Hepatocyte (in vitro differentiated cells): ENCODE data around the gene MPP3. TPM values are rescaled to one million over a fixed set of nuclear protein-coding genes. Genes with fewer than 3 reads are reported as not detected.

ENCODE experiments used
- DNase-seq: peaks from one replicate; pipeline ENCODE4 v3.0.0-alpha.2; 2016; ENCODE audit warnings: low spot score
- H2AFZ ChIP-seq: fragments of 200-600 bp; sonication (generic); 2 replicates; pipeline ENCODE4 v1.6.0; 2016; ENCODE audit warnings: antibody characterized with exemption, mild to moderate bottlenecking
- H3K27ac ChIP-seq: fragments of 200-600 bp; sonication (generic); 2 replicates; pipeline ENCODE4 v1.5.1; 2016; ENCODE audit warnings: mild to moderate bottlenecking
- H3K27me3 ChIP-seq: fragments of 200-600 bp; sonication (generic); 2 replicates; pipeline ENCODE4 v1.6.1; 2016
- H3K36me3 ChIP-seq: fragments of 200-600 bp; sonication (generic); replicated peaks from 2 replicates; pipeline ENCODE4 v1.5.1; 2016; ENCODE audit warnings: low read depth; ENCODE audit not compliant: insufficient read depth
- H3K4me1 ChIP-seq: fragments of 200-600 bp; sonication (generic); 2 replicates; pipeline ENCODE4 v1.5.1; 2016; ENCODE audit warnings: mild to moderate bottlenecking, moderate library complexity; ENCODE audit not compliant: insufficient read depth
- H3K4me2 ChIP-seq: fragments of 200-600 bp; sonication (generic); 2 replicates; pipeline ENCODE4 v1.6.0; 2016
- H3K4me3 ChIP-seq: fragments of 200-600 bp; sonication (generic); 2 replicates; pipeline ENCODE4 v1.5.1; 2016; ENCODE audit warnings: mild to moderate bottlenecking
- H3K79me2 ChIP-seq: fragments of 200-600 bp; sonication (generic); 2 replicates; pipeline ENCODE4 v1.6.0; 2017; ENCODE audit warnings: mild to moderate bottlenecking
- H3K9me2 ChIP-seq: fragments of 200-600 bp; sonication (generic); replicated peaks from 2 replicates; pipeline ENCODE4 v1.6.0; 2017; ENCODE audit warnings: mild to moderate bottlenecking; ENCODE audit not compliant: insufficient read depth
- H3K9me3 ChIP-seq: fragments of 200-600 bp; sonication (generic); 2 replicates; pipeline ENCODE4 v1.5.1; 2016; ENCODE audit warnings: low read depth, mild to moderate bottlenecking
- H4K20me1 ChIP-seq: fragments of 200-600 bp; sonication (generic); 2 replicates; pipeline ENCODE4 v1.6.0; 2016; ENCODE audit warnings: mild to moderate bottlenecking; ENCODE audit not compliant: insufficient read depth, poor library complexity, severe bottlenecking
- CTCF ChIP-seq: fragments of 200-600 bp; sonication (generic); IDR thresholded peaks from 2 replicates; pipeline ENCODE4 v1.5.1; 2016; ENCODE audit warnings: antibody characterized with exemption, mild to moderate bottlenecking; ENCODE audit not compliant: poor library complexity
- EZH2 ChIP-seq: fragments of 200-600 bp; sonication (generic); IDR thresholded peaks from 2 replicates; pipeline ENCODE4 v1.6.1; 2016; ENCODE audit warnings: antibody characterized with exemption, mild to moderate bottlenecking, borderline replicate concordance
- EZH2phosphoT487 ChIP-seq: fragments of 200-600 bp; sonication (generic); IDR thresholded peaks from one replicate; pipeline ENCODE4 v1.6.1; 2018; ENCODE audit warnings: antibody characterized with exemption, mild to moderate bottlenecking, low read depth, moderate library complexity; ENCODE audit not compliant: unreplicated experiment, severe bottlenecking
- WGBS: methylation state at CpG from one replicate; pipeline ENCODE4 v1.1.6; 2016; ENCODE audit warnings: low lambda C conversion rate; ENCODE audit errors: missing lambda C conversion rate; 5-methylcytosine and 5-hydroxymethylcytosine counted together
- polyA plus RNA-seq: library from polyadenylated mRNA; unstranded; fragments of >200 nt; fragmentation: Nextera tagmentation; extraction: Ambion mirVana; gene quantifications from 2 replicates; pipeline ENCODE4 v1.2.1, GENCODE V29; 2016
- total RNA-seq: library from RNA; depleted of rRNA; stranded (reverse); fragments of >200 nt; gene quantifications from 2 replicates; pipeline ENCODE4 v1.2.3, GENCODE V29; 2014

The MPP3 gene
- total and polyA plus RNA-seq, 2 experiments from 2014 or later: 3.2 to 5.1 TPM

GRCh38 chr17:43771463-43771862 is 61.5 kb downstream of the MPP3 start:
- 80% methylated on average over 9 of the region's 9 CpGs for WGBS
- Histone ChIP-seq H3K36me3 (peaks cover 4% of the 10 kb centered on the region), H3K27me3 (no peaks in the 10 kb centered on the region), H3K4me3 (no peak overlapping the region), H3K79me2 (peaks cover 16% of the 10 kb centered on the region), H3K4me1 (peaks cover 17% of the 10 kb centered on the region), H3K27ac (no peak overlapping the region), H2AFZ (no peak overlapping the region), H4K20me1 (no peaks in the 10 kb centered on the region), H3K9me3 (no peaks in the 10 kb centered on the region), H3K9me2 (no peaks in the 10 kb centered on the region), H3K4me2 (no peak overlapping the region)
- DNase-seq: no peak
- TF ChIP-seq EZH2 (no peak), CTCF (no peak), EZH2phosphoT487 (no peak)

GRCh38 chr17:43770957-43771356 is 62.0 kb downstream of the MPP3 start:
- Histone ChIP-seq H3K4me2 (no peak overlapping the region), H3K36me3 (peaks cover 4% of the 10 kb centered on the region), H3K27me3 (no peaks in the 10 kb centered on the region), H3K9me3 (no peaks in the 10 kb centered on the region), H3K4me1 (peaks cover 17% of the 10 kb centered on the region), H3K4me3 (no peak overlapping the region), H2AFZ (no peak overlapping the region), H3K79me2 (peaks cover 11% of the 10 kb centered on the region), H3K27ac (no peak overlapping the region), H3K9me2 (no peaks in the 10 kb centered on the region), H4K20me1 (no peaks in the 10 kb centered on the region)
- WGBS: 89% methylated on average over 2 of the region's 2 CpGs
- TF ChIP-seq EZH2 (no peak), EZH2phosphoT487 (no peak), CTCF (no peak)
- DNase-seq: no peak

- WGBS: over 99% methylated on average over 11 of the region's 11 CpGs
- H4K20me1 ChIP-seq: no peaks in the 10 kb centered on the region
- H3K4me3 ChIP-seq: no peak overlapping the region
- no peaks in the 10 kb centered on the region for H3K9me2 ChIP-seq
- no peak overlapping the region for H3K4me2 ChIP-seq
- H3K27me3 ChIP-seq: no peaks in the 10 kb centered on the region
- peaks cover under 1% of the 10 kb centered on the region for H3K79me2 ChIP-seq
- H2AFZ ChIP-seq: no peak overlapping the region
- no peak overlapping the region for H3K27ac ChIP-seq
- no peaks in the 10 kb centered on the region for H3K9me3 ChIP-seq
- DNase-seq: no peak
- H3K4me1 ChIP-seq: peaks cover 17% of the 10 kb centered on the region
- peaks cover 4% of the 10 kb centered on the region for H3K36me3 ChIP-seq
- no peak for TF ChIP-seq EZH2phosphoT487
- no peak for TF ChIP-seq EZH2
- no peak for TF ChIP-seq CTCF
Observed at GRCh38 chr17:43769859-43770258, 63.1 kb downstream of the MPP3 start.

DNA sequence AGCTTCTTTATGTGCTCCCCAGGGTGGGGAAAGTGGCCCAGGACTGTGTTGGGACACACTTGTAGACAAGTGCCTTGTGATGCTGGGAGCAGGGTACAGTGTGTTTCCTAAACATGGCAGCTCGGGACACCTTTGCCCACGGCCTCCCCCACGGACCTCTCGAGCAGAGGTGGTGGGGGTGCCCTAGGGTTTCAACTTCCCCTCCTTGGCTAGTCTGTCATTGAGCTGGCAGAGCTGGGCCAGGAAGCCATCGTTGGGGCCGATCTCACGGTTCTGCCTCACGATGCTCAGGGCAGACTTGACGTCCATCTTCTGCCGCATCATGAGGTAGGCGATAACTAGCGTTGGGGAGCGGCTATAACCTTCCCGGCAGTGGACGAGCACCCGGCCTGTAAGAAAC is 63.5 kb downstream of the MPP3 start:
- H3K4me3 ChIP-seq: no peak overlapping the region
- no peak for DNase-seq
- H4K20me1 ChIP-seq: no peaks in the 10 kb centered on the region
- peaks cover 17% of the 10 kb centered on the region for H3K4me1 ChIP-seq
- H3K9me3 ChIP-seq: no peaks in the 10 kb centered on the region
- H3K36me3 ChIP-seq: peaks cover 4% of the 10 kb centered on the region
- H3K4me2 ChIP-seq: no peak overlapping the region
- H3K9me2 ChIP-seq: no peaks in the 10 kb centered on the region
- H3K27ac ChIP-seq: no peak overlapping the region
- 97% methylated on average over 16 of the region's 16 CpGs for WGBS
- TF ChIP-seq EZH2phosphoT487: no peak
- no peak for TF ChIP-seq EZH2
- TF ChIP-seq CTCF: no peak
- no peaks in the 10 kb centered on the region for H3K79me2 ChIP-seq
- no peaks in the 10 kb centered on the region for H3K27me3 ChIP-seq
- H2AFZ ChIP-seq: no peak overlapping the region
